HG03060 (cell line): ENCODE data around the gene TBC1D10B.

ENCODE experiments used
- ATAC-seq: cut with Tn5 transposase; IDR thresholded peaks from one replicate; pipeline ENCODE4 v1.9.1; 2021; ENCODE audit warnings: low read depth, moderate number of reproducible peaks; ENCODE audit not compliant: unreplicated experiment

The TBC1D10B gene

DNA sequence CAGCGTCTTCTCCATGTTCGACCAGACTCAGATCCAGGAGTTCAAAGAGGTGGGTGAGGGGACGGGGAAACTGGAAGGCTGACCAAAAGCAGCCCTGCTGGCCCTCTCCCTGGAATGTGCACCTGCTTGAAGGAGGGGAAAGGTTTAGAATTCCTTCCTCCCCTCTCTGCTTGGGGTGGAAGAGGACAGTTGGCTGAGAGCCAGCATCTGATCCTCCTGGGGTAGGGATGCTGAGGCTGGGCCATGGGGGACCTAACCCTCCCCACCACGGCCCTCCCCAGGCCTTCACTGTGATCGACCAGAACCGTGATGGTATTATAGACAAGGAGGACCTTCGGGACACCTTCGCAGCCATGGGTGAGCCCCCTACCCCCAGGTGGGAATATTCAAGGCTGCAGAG is 5.6 kb upstream of the TBC1D10B start:
- ATAC-seq, result no peak

DNA sequence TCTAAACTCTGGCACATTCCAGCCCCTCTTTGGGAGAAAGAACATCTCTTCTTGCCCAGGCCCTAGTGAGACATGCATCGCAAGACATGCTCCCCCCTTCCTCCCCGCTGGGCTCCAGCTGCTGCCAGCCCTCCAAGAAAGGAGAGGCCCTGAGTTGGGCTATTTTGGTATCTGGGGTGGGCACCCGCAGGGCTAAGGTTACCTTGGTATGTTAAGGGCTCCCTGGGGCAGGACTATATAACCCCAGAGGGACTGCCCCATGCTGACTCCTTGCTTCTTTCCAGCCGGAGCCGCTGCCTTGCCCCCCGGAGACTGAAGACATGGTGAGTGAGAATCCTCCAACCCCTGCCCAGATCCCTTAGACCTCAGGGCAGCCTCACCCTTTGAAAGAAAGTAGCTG is 4.2 kb upstream of the TBC1D10B start, which contains the start of gene MYL11:
MYL11 (plus strand) TSS at position 265 of the 400 bp plus-strand sequence; CDS start at position 321, 56 bp downstream.
- no peak for ATAC-seq

DNA sequence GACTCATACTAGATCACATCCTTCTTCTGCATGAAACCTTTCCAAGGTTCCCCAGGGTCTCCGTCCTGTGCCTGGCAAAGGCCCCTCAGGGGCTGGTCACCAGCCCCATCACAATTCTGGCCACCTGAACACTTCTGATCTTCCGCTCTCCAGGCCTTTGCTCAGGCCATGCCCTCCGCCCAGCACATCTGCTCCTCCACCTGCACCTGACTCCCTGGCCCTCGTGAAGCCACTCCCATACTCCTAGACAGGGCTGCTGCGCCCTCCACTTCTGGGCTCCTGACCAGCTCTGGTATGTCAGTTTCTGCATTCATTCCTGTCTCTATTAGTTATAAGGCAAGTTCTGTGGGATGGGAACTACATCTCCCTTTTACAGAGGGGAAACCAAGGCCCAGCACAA is 2.4 kb upstream of the TBC1D10B start:
- no peak for ATAC-seq

DNA sequence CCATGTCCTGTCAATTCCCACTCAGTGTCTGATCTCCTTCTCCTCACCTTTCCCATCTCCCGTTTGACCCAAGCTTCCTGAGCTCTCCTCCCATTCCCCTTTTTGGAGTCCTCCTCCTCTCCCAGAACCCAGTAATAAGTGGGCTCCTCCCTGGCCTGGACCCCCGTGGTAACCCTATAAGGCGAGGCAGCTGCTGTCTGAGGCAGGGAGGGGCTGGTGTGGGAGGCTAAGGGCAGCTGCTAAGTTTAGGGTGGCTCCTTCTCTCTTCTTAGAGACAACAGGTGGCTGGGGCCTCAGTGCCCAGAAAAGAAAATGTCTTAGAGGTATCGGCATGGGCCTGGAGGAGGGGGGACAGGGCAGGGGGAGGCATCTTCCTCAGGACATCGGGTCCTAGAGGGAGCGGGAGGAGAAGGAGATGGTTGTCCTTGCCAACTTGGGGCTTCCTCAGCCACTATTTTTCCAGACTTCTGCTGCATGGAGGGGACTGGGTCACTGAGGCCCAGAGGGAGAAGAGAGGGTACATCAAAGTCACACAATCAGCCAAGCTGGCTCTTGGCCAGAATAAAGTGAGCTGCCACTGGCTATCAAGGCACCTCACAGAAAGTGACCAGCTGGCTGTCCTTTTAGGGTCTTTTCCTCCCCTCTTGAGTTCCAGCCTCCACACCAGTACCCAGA is 1.9 kb upstream of the TBC1D10B start:
- ATAC-seq, result no peak

DNA sequence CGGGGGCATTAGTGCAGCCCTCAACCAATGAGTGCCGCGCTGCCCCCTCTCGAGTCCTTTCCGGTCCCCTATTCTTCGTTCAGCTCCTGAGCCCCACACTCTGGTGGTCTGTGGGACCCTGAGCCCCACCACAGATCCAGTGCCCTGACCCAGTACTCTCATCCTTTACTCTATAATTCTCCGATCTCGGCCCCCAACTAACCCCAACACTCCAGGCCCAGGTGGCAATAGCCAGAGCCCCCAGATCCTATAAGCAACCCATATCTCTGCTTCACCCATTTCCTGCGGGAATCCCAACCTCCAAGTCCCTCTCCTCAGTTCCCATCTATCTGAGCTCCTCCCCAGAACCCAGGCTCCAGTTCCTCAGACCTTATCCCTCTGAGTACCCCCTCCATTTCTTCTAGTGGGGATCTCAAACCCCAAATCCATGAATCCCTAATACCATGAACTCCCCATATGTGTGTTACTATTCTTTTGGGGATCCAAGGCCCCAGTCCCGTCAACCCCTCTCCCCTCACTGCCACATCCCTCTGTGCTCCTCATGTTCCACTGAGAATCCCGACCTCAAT is 1.0 kb upstream of the TBC1D10B start:
- no peak for ATAC-seq

DNA sequence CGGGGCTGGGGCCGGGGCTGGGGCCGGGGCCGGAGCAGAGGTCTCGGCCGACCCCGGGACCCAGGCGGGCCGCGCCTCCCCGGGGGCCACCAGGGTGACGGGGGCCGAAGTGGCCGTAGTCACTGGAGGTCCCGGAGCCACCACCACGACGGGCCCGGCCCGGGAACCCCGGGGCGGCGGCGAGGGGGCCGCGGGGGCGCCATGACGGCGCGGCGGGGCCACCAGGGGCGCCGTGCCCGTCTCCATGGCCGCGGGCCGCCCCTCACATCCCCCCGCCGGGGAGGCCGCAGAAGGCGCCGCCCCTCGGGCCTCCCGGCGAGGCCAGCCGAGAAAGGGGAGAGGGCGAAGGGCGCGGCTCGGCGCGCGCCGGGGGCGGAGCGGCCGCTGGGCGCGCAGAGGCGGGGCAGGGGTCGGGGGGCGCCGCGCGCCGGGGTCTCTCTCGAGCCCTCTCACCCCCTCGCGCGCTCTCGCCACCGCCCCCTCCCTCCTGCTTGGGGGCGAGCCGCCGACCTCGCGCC is 297 bp downstream of the TBC1D10B start:
- ATAC-seq, result no peak

DNA sequence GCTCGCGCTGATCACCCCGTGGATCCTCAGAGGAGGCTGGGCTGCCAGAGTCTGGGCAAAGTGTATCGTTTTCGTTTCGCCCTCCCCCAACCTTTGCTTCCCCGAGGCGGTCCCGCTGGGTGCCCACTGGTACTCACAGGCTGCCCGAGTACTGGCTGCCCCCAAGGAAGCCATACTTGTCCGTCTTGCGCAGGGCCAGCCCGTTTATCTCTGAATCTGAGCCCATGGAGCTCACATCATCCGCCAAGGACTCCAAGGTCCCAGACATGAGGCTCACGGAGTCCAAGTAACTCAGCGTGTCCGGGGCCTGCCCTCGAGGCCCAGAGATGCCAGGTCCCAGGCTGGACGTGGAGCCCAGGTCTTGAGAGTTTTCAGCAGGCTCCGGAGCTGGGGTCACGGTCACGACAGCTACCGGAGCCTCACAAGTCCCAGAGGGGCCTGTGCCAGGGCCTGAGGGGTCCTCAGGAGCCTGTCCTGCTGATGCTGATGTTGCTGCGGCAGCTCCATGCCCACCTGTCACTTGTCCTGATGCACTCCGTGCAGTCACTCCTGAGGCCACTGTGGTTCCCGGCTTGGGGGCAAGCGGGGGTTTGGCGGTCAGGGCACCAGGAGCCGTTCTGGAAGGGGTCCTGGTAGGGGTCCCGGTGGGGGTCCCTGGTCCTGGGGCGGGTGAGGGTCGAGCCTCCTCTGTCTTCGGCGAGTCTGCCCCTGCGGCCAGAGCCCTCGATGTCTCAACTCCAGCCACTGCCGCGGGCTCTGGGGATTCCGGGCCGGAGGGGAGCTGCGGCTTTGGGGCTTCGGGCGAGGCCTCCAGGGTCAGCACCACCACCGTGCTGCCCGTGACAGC is 980 bp downstream of the TBC1D10B start:
- ATAC-seq, result no peak

DNA sequence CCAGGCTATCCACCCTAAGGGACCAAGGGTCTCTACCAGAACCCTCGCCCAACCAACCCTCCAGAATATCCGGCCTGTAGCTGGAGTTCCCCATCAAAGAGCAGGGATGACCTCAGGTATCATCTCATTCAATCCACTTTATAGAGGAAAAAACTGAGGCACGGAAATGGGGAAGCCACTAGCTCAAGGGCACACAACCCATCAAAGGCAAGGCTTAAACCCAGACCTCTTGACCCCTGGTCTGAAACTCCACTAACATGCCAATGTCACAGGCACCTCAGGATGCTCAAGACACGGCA is 1.6 kb downstream of the TBC1D10B start:
- no peak for ATAC-seq

DNA sequence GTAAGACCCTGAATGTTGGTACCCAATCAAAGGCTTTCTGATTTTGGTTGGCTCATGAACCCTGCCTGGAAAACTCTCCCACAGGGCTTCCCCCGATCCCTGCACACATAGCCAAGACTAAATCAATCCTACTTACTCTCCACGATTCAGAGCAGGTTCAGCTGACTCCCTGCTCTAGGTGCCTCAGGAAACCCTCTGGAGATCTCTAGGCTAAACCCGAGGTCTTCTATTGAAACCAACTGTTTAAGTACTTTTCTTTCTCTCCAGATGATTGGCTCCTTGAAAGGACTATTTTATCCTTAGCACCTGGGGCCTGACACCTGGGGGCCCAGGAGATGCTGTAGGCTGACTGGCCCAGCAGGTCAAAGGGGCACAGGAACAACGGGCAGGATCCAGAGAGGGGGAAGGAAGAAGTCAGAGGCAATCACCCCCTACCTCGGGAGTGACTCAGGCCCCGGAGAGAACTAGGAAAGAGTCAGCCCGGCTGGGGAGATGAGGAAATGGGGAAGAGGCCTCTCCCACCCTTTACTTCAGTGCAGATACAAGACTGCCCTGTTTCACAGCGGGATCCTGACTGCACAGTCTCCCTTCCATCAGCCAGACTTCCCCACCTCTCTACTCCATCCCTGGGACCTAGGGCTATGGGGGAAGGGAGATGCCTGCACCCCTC is 2.0 kb downstream of the TBC1D10B start:
- no peak for ATAC-seq

DNA sequence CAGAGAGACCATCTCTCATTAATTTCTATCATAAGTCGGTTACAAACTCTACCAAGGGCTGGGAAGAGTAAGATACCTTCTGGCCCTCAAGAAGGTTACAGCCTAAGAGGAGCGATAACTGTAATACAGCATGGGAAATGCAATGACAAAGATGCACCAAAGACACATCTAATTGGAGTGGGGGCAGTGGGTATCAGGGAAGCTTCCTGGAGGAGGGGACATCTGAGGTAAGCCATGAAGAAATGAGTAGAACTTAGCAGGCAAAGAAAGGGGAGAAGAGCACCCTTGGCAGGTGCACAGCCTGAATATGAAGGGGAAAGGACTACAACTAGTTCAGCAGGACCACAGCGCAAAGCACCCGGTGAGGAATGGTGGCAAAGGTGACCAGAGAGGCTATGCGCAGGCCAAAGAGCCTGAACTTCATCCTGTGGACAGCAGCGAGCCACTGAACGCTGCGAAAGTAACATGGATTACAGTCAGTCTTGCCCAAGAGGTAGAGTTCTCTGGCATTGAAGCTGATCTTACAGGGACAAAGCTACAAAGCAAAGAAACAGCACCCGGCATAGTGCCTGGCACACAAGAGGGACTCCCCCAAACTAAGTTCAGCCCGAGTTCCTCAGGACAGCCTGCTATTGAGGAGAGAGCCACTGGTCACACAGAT is 2.8 kb downstream of the TBC1D10B start:
- no peak for ATAC-seq

DNA sequence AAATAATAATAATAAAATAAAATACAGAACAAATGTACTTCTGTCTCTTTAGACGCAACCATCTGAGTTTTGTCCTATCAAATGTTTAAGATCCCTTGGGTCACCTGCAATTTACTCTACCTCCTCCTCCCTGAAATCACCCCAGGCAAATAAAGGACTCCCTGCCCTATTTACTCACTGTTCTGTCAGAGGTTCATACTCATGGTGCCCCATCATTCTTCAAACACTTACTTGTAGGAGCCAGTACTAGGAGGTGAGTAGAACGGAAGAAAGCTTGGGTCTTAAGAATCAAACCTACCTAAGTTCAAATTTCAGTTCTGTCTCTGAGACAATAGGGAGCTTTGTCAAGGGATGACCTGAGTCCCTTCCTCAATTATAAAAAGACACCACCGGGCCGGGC is 3.8 kb downstream of the TBC1D10B start:
- no peak for ATAC-seq

DNA sequence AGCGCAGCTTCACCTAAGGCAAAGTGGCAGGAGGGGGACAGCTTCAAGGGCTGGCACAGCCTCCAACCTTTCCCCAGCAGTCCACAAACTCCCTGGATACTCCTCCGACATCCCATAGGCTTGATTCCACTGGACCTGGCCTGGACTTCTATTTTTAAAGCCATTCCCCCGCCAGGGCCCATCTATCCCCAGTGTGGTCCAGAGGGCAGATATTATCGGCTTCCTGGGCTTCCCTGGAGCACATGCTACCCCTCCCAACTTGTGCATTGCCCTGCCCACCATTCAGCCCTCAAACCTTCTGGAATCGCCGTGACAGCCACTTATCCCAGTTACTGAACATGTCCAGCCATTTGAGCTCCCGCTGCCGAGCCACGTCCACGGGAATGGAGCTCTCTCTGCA is 5.1 kb downstream of the TBC1D10B start:
- ATAC-seq, result no peak

DNA sequence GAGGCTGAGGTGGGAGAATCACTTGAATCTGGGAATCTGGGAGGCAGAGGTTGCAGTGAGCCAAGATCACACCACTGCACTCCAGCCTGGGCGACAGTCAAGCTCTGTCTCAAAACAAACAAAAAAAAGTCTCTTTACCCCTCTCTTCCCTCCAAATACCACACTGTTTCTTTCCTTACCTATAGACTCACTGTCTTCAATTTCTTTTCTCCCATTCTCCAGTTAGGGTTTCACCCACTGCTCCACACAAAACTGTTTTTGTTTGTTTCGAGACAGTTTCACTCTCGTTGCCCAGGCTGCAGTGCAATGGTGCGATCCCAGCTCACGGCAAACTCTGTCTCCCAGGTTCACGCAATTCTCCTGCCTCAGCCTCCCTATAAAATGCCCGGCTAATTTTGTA is 9.1 kb downstream of the TBC1D10B start:
- no peak for ATAC-seq

DNA sequence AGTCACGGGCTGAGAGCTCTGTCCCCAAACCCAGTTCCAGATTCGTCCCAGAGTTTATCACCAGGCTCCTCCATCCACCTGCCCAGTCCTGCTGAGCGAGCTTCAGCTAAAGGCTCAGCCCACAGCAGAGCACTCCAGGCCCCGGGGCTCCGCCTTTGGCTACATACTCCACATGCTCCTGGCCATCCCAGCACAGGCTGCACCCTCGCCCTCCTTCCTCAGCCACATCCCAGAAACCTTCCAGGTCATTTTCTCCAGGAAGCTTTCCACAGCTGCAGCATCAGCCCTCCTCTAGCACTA is 10.5 kb downstream of the TBC1D10B start:
- ATAC-seq, result no peak

DNA sequence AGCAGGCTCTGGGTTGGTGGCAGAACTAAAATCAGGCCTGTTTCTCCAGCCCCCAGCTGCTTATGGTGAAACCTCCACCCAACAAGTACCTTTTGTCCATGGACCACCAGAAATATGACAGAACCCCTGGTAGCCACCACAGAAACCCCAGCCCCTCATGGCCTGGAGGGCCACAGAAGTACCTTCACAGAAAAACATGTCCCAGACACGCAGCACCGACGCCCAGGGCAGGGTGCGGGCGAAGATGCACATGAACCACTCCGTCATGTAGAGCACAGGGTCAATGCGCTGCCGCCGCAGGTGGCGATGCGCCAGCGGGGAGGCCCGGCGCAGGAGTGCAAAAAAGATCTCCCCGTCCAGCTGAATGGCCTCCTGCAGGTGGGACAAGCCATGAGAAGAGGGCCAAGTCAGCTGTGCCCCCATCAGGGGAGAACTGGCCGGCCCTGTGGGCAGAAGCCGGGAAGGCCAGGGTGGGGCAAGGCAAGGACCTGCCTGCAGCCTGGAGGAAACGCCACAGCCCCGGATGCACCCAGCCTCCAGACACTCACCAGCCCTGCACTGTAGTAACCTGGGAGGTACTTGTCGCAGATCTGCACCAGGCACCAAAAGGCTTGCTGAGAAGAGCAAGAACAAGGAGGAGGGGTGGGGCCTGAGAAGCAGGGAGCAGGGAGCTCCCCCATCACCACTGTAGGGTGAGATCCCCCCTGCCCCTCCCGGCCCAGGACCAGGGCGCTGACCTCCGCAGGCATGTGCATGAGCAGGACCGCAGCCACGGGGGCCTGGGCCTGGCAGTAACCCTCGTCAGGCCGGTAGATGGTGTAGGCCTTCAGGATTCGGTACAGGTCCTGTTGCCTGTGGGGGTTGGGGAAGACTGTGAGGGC is 11.1 kb downstream of the TBC1D10B start:
- no peak for ATAC-seq

DNA sequence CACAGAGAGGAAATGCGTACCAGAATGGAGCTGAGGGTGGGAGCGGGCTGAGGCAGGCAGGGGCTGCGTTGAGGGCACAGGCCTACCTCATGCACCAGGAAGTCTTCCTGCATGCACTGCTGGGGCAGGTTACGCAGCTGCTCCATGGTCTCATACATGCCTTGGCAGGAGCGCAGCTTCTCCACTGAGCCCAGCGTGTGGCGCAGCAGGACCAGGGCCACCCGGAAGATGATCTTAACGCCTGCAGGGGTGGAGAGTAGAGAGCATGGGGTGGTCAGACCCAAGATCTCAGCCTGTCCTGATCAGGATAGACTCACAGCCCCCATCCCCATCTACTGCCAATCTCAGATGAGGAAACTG is 11.7 kb downstream of the TBC1D10B start:
- ATAC-seq, result no peak

DNA sequence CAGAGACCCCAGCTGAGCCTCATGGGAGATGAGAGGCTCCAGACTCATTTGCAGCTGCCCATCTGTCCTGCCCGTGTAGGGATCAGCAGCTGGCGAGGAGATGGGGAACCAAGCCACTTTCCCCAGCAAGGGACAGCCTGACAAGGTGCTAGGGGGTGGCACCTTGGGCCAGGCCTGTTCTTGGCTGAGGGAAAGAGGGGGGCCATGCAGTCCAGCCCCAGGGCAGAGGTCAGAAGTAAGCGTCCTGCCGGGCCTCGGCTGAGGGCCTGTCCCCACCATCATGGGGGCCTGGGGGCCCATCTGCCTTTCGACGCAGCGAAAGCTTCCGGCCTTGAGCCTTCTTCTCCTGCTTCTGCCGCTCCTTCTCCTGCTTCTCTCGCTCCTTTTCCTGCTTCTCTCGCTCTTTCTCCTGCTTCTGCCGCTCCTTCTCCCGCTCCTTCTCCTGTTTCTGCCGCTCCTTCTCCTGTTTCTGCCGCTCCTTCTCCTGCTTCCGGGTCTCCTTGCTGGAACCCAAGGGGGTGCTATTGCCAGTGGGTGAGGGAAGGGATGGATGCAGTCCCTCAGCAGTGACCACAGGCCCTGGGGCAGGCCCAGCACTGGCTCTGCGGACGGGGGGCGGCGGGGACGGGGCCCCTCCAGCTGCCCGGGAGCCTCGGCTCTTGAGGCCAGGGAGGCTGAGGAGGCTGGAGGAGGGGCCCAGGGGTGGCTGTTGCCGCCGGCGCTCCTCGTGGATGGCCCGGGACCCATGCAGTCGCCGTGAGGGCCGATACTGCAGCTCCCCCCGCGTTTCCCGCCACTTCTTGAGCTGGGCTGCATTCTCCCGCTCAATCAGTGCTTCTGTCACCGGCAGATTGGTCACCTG is 12.3 kb downstream of the TBC1D10B start:
- no peak for ATAC-seq

DNA sequence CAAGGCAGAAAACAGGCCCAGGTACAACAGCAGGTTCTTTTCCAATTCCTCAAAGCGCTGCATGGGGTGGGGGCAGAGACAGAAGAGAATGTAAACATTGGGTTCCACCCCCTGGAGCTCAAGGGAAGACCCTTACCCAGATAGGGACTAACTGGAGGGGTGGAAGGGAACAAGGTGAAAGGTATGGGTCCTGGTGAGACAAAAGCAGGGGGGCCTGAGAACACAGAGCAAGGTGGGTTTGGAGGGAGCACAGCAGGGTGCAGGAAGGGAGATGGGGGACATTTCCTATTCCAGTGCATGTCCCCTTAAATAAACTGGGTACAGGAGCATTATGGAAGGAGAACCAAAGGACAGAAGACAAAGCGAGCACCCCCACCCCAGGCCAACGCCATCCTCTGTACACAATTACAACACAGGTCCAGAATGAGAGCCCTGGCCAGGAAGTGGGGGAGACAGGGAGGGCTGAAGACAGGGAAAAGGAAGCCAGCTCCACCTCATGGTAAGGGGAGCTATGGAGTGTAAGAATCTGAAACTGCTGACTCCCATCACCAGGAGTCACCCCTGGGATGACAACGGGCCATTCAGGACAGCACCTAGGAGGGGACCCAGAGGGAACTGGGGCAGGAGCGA is 13.1 kb downstream of the TBC1D10B start:
- ATAC-seq, result no peak
